Esophagus muscularis mucosa (tissue), 4 donors: ENCODE measurements around the gene OGFOD2. TPM values are rescaled to one million over a fixed set of nuclear protein-coding genes. Genes with fewer than 3 reads are reported as not detected.

Experiments
- DNase-seq: peaks from one replicate; pipeline ENCODE4 v3.0.0-alpha.2; 2017; ENCODE audit errors: extremely low spot score
- H3K27ac ChIP-seq, 4 donors: fragments of 200-600 bp; sonication (generic); replicated peaks in 1 of 4; 1 replicate in 3 of 4; 2 replicates in 1 of 4; pipeline ENCODE4 v1.5.1; 2016 to 2019; ENCODE audit warnings: mild to moderate bottlenecking in 1 of 4
- H3K27me3 ChIP-seq, 4 donors: fragments of 200-600 bp; sonication (generic); one replicate each; pipeline versions ENCODE4 v1.5.1 to v1.6.0; 2016 to 2019
- H3K36me3 ChIP-seq, 4 donors: fragments of 200-600 bp; sonication (generic); one replicate each; pipeline ENCODE4 v1.5.1; 2016 to 2019
- H3K4me1 ChIP-seq, 4 donors: fragments of 200-600 bp; sonication (generic); one replicate each; pipeline ENCODE4 v1.5.1; 2016 to 2019
- H3K4me3 ChIP-seq, 4 donors: fragments of 200-600 bp; sonication (generic); 1 replicate in 2 of 4; 2 replicates in 2 of 4; pipeline ENCODE4 v1.5.1; 2016 to 2019; ENCODE audit warnings: mild to moderate bottlenecking in 4 of 4, moderate library complexity in 1 of 4
- H3K9me3 ChIP-seq, 4 donors: fragments of 200-600 bp; sonication (generic); 1 replicate in 3 of 4; 2 replicates in 1 of 4; pipeline ENCODE4 v1.5.1; 2016 to 2019
- CTCF ChIP-seq, 3 experiments: fragments of 200-600 bp in 2 of 3; fragments of 450-650 bp in 1 of 3; sonication (generic) in 2 of 3; IDR thresholded peaks; one replicate each; pipeline ENCODE4 v1.5.1; 2017 to 2019; ENCODE audit warnings: antibody characterized with exemption in 3 of 3, mild to moderate bottlenecking in 2 of 3, moderate library complexity in 1 of 3
- EP300 ChIP-seq: sonication (generic); formaldehyde crosslinking; IDR thresholded peaks from one replicate; pipeline ENCODE4 v1.6.1; 2017; ENCODE audit warnings: antibody characterized with exemption
- POLR2A ChIP-seq: fragments of 450-650 bp; IDR thresholded peaks from one replicate; pipeline ENCODE4 v1.6.1; 2017; ENCODE audit warnings: antibody characterized with exemption, moderate library complexity, mild to moderate bottlenecking, low read depth
- POLR2AphosphoS5 ChIP-seq, 2 donors: sonication (generic); formaldehyde crosslinking; IDR thresholded peaks; one replicate each; pipeline ENCODE4 v1.6.1; 2017; ENCODE audit warnings: antibody characterized with exemption in 2 of 2
- WGBS: methylation state at CpG from one replicate; pipeline ENCODE4 v1.1.5; 2018; 5-methylcytosine and 5-hydroxymethylcytosine counted together
- intact Hi-C: fragments of 100-400 bp; cut with DNase I; formaldehyde crosslinking; loops from one replicate; pipeline ENCODE4 v1.15.1; 2023
- total RNA-seq, 4 donors: library from RNA; depleted of rRNA; stranded (reverse); fragments of >200 nt; gene quantifications; one replicate each; pipeline versions ENCODE4 v1.1.0 to v1.2.1, GENCODE V29; 2016

OGFOD2 gene
- total RNA-seq, result 10 to 100 TPM in 2 of 4 donors, 1 to 10 TPM in 2; 5.6 to 15.3 (median 8.6) TPM

DNA sequence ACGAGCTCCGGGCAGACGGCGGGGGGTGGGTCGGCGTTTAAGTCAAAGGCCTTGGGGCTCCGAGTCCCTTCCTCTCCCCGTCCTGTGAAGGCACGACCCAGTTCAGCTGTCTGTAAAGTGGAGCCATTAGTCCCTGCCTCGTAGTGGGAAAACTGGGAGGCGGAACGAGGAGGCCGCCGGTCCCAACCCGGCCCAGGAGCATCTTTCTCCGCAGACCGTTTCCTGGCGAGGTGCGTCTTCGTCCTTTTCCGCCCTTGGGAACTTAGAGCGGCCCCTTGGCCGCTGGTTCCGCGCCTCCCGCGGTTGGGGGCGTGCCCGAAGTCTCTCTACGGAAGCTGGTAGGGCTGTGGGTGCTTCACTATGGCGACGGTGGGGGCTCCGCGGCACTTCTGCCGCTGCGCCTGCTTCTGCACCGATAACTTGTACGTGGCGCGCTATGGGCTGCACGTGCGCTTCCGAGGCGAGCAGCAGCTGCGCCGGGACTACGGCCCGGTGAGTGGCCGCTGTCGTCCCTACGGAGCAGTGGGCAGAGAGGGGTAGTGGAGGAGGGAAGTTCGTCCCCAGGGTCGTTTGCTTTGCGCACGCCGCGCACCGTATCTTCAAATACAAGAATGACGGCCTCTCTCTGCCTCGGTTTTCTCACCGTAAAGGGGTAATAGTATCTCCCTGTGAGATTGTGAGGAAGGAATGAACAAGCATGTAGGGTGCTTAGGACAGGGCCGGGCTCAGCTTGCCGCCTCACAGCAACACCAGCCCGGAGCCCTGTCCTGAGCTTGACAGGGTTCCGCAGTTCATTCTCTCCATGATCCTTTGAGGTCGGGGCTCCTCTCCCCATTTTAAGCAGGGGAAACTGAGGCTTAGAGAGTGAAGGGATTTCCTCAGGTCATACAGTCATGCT lies at the start of gene OGFOD2:
Gene OGFOD2, plus strand, starts transcription at position 353 of the 898 bp plus-strand sequence. Its CDS starts 8 bp downstream, at position 361.
- H3K9me3 ChIP-seq, result no peaks in the 10 kb centered on the region
- DNase-seq, result peak; percentile 98
- peak within 1 kb of the TSS; percentile 90 to 98 (median 97) for H3K27ac ChIP-seq
- peaks cover 35 to 56% (median 48%) of the 10 kb centered on the region in 4 donors for H3K4me1 ChIP-seq
- under 1% methylated on average over 18 of the region's 66 CpGs for WGBS
- TF ChIP-seq POLR2AphosphoS5 (IDR thresholded peaks at IDR 0.05), result peak; percentile 54 to 82
- no peak for TF ChIP-seq CTCF (IDR thresholded peaks at IDR 0.05)
- TF ChIP-seq POLR2A, result no peak
- H3K27me3 ChIP-seq, result no peaks in the 10 kb centered on the region
- peaks cover 0 to 25% (median 10%) of the 10 kb centered on the region in 4 donors for H3K36me3 ChIP-seq
- intact Hi-C loops, result loop anchor here (10.0 kb wide), 1 partner anchor 180 kb away; the partner anchor contains the start of gene PITPNM2
- H3K4me3 ChIP-seq, result peak within 1 kb of the TSS; percentile 82 to 92 (median 87)

DNA sequence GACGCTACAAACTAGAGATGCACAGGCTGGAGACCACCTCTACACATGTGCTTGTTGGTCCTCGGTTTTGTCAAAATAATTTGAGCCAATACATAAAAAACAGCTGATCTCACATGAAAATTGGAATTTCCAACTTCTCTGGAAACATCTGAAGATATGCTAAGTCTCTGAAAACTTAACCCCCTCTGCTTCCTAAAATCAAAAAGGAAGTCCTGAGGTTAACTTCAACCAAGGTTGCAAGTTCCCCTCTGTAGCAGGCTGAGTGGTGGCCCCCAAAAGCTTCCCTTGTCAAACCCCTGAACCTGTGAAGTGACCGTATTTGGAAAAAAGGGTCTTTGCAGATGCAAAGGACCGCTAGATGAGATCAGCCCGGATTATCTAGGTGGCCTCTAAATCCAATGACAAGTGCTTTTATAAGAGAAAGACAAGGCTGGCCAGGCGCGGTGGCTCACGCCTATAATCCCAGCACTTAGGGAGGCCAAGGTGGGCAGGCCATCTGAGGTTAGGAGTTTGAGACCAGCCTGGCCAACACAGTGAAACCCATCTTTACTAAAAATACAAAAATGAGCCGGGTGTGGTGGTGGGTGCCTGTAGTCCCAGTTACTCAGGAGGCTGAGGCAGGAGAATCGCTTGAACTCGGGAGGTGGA lies 47.2 kb upstream of the OGFOD2 start:
- H3K4me3 ChIP-seq, result no peak overlapping the region
- 87% methylated on average over 11 of the region's 11 CpGs for WGBS
- H3K27me3 ChIP-seq, result no peaks in the 10 kb centered on the region
- H3K27ac ChIP-seq, result no peak overlapping the region
- TF ChIP-seq EP300 (no peak), POLR2A (no peak), CTCF (IDR thresholded peaks at IDR 0.05) (no peak), POLR2AphosphoS5 (IDR thresholded peaks at IDR 0.05) (no peak)
- intact Hi-C loops, result no loop called here
- peaks cover 0 to 19% (median 13%) of the 10 kb centered on the region in 4 donors for H3K36me3 ChIP-seq
- H3K4me1 ChIP-seq, result no peaks in the 10 kb centered on the region
- DNase-seq, result no peak
- no peaks in the 10 kb centered on the region for H3K9me3 ChIP-seq

DNA sequence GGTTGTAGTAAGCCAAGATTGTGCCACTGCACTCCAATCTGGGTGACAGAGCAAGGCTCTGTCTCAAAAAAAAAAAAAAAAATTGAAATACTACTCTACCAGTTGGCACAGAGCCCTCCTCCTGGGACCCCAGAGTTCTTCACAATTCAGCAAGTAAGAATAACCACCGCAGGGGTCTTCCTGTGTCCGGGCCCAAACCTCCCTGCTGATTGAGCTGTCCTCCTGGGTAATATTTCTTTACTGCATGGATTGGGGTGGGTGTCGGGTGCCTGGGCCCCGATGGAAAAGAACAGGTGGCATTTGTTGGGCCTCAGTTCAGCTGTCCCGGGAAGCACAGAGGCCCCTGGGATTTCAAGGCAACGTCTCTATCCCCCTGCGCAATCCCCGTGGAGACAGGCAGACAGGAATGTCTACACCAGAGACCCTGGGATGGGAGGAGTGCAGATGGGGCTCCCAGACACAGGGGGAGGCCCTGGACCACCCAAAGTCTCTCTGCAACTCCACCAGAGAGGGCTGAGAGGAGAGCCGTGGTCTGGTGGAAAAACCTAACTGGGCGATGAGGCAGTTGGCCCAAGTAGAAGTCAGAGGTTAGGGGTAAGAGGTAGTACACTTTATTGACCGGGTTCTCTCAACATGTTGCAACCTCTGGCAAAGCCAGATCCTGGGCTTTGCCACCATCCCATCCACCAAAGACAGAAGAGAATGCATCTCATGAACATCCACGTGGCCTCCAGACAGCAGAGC lies 46.5 kb upstream of the OGFOD2 start:
- no peak for DNase-seq
- no peak overlapping the region for H3K4me3 ChIP-seq

DNA sequence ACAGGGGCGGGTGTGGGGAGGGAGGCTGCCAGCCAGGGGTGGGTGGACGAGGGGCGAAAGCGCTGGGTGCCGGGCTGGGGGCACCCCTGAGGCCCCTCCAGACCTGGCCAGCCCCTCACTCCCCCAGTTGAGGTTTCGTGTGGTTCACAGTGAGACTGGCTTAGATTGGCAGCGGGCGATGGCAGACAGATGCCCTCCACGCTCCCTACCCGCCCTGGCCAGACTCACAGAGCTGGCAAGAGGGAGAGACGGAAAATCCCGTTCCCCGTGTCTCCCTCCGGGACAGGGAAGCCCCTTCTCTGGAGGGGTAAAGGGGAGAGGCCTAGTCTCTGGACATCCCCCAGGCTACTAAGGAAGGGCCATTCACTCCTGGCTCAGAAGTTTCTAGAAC lies 45.9 kb upstream of the OGFOD2 start:
- Histone ChIP-seq H3K4me1 (no peaks in the 10 kb centered on the region), H3K27ac (no peak overlapping the region), H3K27me3 (no peaks in the 10 kb centered on the region), H3K9me3 (no peaks in the 10 kb centered on the region), H3K4me3 (no peak overlapping the region), H3K36me3 (peaks cover 0 to 23% (median 15%) of the 10 kb centered on the region in 4 donors)
- WGBS, result 96% methylated on average over 14 of the region's 14 CpGs
- TF ChIP-seq POLR2AphosphoS5 (IDR thresholded peaks at IDR 0.05), result no peak
- no peak for TF ChIP-seq EP300
- TF ChIP-seq POLR2A, result no peak
- TF ChIP-seq CTCF (IDR thresholded peaks at IDR 0.05), result no peak
- no peak for DNase-seq
- intact Hi-C loops, result no loop called here

More for the DNA sequence above, 46.5 kb upstream of the OGFOD2 start:
- H3K9me3 ChIP-seq, result no peaks in the 10 kb centered on the region
- 78% methylated on average over 4 of the region's 12 CpGs for WGBS
- H3K27ac ChIP-seq, result no peak overlapping the region
- intact Hi-C loops, result no loop called here
- peaks cover 0 to 23% (median 15%) of the 10 kb centered on the region in 4 donors for H3K36me3 ChIP-seq
- no peaks in the 10 kb centered on the region for H3K4me1 ChIP-seq
- H3K27me3 ChIP-seq, result no peaks in the 10 kb centered on the region
- TF ChIP-seq POLR2A, result no peak
- TF ChIP-seq CTCF (IDR thresholded peaks at IDR 0.05), result no peak
- no peak for TF ChIP-seq POLR2AphosphoS5 (IDR thresholded peaks at IDR 0.05)
- no peak for TF ChIP-seq EP300
